MM.1S (cell line): ENCODE results near the gene ZBTB24.

Experiments
- DNase-seq: peaks from one replicate; pipeline ENCODE4 v3.0.0-alpha.2; 2015
- H2AFZ ChIP-seq: fragments of 300-600 bp; sonication (generic); 2 replicates; pipeline ENCODE4 v1.6.0; 2016; ENCODE audit warnings: antibody characterized with exemption, low read length
- H3F3A ChIP-seq: fragments of 300-600 bp; sonication (generic); 2 replicates; pipeline ENCODE4 v1.6.1; 2016; ENCODE audit warnings: mild to moderate bottlenecking, antibody characterized with exemption, low read length, moderate library complexity, mixed read lengths; ENCODE audit not compliant: insufficient read depth
- H3K27ac ChIP-seq: fragments of 300-600 bp; sonication (generic); 2 replicates; pipeline ENCODE4 v1.5.1; 2016; ENCODE audit warnings: mild to moderate bottlenecking, low read length
- H3K27me3 ChIP-seq: fragments of 300-600 bp; sonication (generic); replicated peaks from 2 replicates; pipeline ENCODE4 v1.6.0; 2016; ENCODE audit warnings: low read length; ENCODE audit not compliant: insufficient read depth
- H3K36me3 ChIP-seq: fragments of 300-600 bp; sonication (generic); replicated peaks from 2 replicates; pipeline ENCODE4 v1.6.1; 2016; ENCODE audit warnings: mild to moderate bottlenecking, low read length, mixed read lengths; ENCODE audit not compliant: insufficient read depth
- H3K4me1 ChIP-seq: fragments of 300-600 bp; sonication (generic); 2 replicates; pipeline ENCODE4 v1.6.1; 2016; ENCODE audit warnings: low read length, mixed read lengths
- H3K4me2 ChIP-seq: fragments of 300-600 bp; sonication (generic); 2 replicates; pipeline ENCODE4 v1.6.0; 2016; ENCODE audit warnings: low read depth, low read length
- H3K4me3 ChIP-seq: fragments of 300-600 bp; sonication (generic); 2 replicates; pipeline ENCODE4 v1.5.1; 2016; ENCODE audit warnings: low read length, mixed read lengths
- H3K79me2 ChIP-seq: fragments of 300-600 bp; sonication (generic); 2 replicates; pipeline ENCODE4 v1.6.1; 2016; ENCODE audit warnings: mixed run types, low read length, mixed read lengths
- H3K9ac ChIP-seq: fragments of 300-600 bp; sonication (generic); 2 replicates; pipeline ENCODE4 v1.6.1; 2016; ENCODE audit warnings: low read length, mixed read lengths
- H3K9me2 ChIP-seq: fragments of 300-600 bp; sonication (generic); replicated peaks from 2 replicates; pipeline ENCODE4 v1.6.1; 2016; ENCODE audit warnings: mild to moderate bottlenecking, low read length, mixed read lengths; ENCODE audit not compliant: insufficient read depth
- H3K9me3 ChIP-seq: fragments of 300-600 bp; sonication (generic); replicated peaks from 2 replicates; pipeline ENCODE4 v1.6.1; 2016; ENCODE audit warnings: mild to moderate bottlenecking, low read length, mixed read lengths; ENCODE audit not compliant: insufficient read depth
- H4K20me1 ChIP-seq: fragments of 300-600 bp; sonication (generic); 2 replicates; pipeline ENCODE4 v1.6.1; 2016; ENCODE audit warnings: mild to moderate bottlenecking, low read length, moderate library complexity, mixed read lengths; ENCODE audit not compliant: insufficient read depth
- CTCF ChIP-seq: fragments of 300-600 bp; sonication (generic); IDR thresholded peaks from 2 replicates; pipeline ENCODE4 v1.5.1; 2016; ENCODE audit warnings: antibody characterized with exemption, low read length, mixed read lengths
- EZH2 ChIP-seq: fragments of 300-600 bp; sonication (generic); optimal IDR thresholded peaks from 2 replicates; pipeline ENCODE3; 2017; ENCODE audit warnings: low read depth, mild to moderate bottlenecking, antibody characterized with exemption, low read length, mixed read lengths
- EZH2phosphoT487 ChIP-seq: fragments of 300-600 bp; sonication (generic); IDR thresholded peaks from 2 replicates; pipeline ENCODE4 v1.6.1; 2018; ENCODE audit warnings: antibody characterized with exemption, low read length

Gene ZBTB24

GRCh38 chr6:109511832-109512231 is 28.8 kb upstream of the ZBTB24 start:
- Histone ChIP-seq H3K4me1 (peaks cover 7% of the 10 kb centered on the region; the same call in 1 of the 2 replicates), H3K9me2 (no peaks in the 10 kb centered on the region), H3K79me2 (no peaks in the 10 kb centered on the region), H3K27me3 (no peaks in the 10 kb centered on the region), H3K36me3 (no peaks in the 10 kb centered on the region), H3F3A (no peaks in the 10 kb centered on the region), H3K9me3 (no peaks in the 10 kb centered on the region), H3K4me3 (no peak overlapping the region), H3K27ac (no peak overlapping the region), H3K9ac (no peak overlapping the region), H4K20me1 (no peaks in the 10 kb centered on the region), H3K4me2 (no peak overlapping the region), H2AFZ (no peak overlapping the region)
- no peak for DNase-seq
- no peak for TF ChIP-seq CTCF
- no peak for TF ChIP-seq EZH2phosphoT487
- TF ChIP-seq EZH2: no peak

GRCh38 chr6:109510358-109510757 is 27.3 kb upstream of the ZBTB24 start:
- Histone ChIP-seq H3K27me3 (no peaks in the 10 kb centered on the region), H4K20me1 (no peaks in the 10 kb centered on the region), H3K9ac (no peak overlapping the region), H2AFZ (no peak overlapping the region), H3K4me3 (no peak overlapping the region), H3K36me3 (no peaks in the 10 kb centered on the region), H3K9me2 (no peaks in the 10 kb centered on the region), H3K79me2 (no peaks in the 10 kb centered on the region), H3K27ac (no peak overlapping the region), H3K4me2 (no peak overlapping the region), H3K9me3 (no peaks in the 10 kb centered on the region), H3K4me1 (peaks cover 3% of the 10 kb centered on the region; the same call in 1 of the 2 replicates), H3F3A (no peaks in the 10 kb centered on the region)
- TF ChIP-seq EZH2phosphoT487 (no peak), CTCF (no peak), EZH2 (no peak)
- DNase-seq: no peak

GRCh38 chr6:109508166-109508860 is 25.3 kb upstream of the ZBTB24 start:
- Histone ChIP-seq H4K20me1 (no peaks in the 10 kb centered on the region), H3K79me2 (no peaks in the 10 kb centered on the region), H3K27ac (no peak overlapping the region), H3K36me3 (no peaks in the 10 kb centered on the region), H3K4me3 (no peak overlapping the region), H3K4me2 (no peak overlapping the region), H3K4me1 (no peaks in the 10 kb centered on the region), H3K9ac (no peak overlapping the region), H2AFZ (no peak overlapping the region), H3K9me3 (no peaks in the 10 kb centered on the region), H3K27me3 (no peaks in the 10 kb centered on the region), H3F3A (no peaks in the 10 kb centered on the region), H3K9me2 (no peaks in the 10 kb centered on the region)
- TF ChIP-seq EZH2phosphoT487: no peak
- no peak for TF ChIP-seq CTCF
- no peak for TF ChIP-seq EZH2
- no peak for DNase-seq
